HepG2 (cell line): ENCODE data around the gene STAT6. TPM values are rescaled to one million over a fixed set of nuclear protein-coding genes. Genes with fewer than 3 reads are reported as not detected.

ENCODE experiments used
- CHD4 ChIP-seq: fragments of 200-600 bp; sonication (generic); IDR thresholded peaks from 2 replicates; pipeline ENCODE4 v1.7.0; 2017; ENCODE audit warnings: mild to moderate bottlenecking, low read length, borderline replicate concordance
- HNRNPLL ChIP-seq: fragments of 200-400 bp; formaldehyde crosslinking; IDR thresholded peaks from 2 replicates; pipeline ENCODE4 v1.6.1; 2017; ENCODE audit warnings: mild to moderate bottlenecking, low read depth, low read length; ENCODE audit not compliant: poor library complexity, severe bottlenecking
- ISX ChIP-seq: sonication (generic); formaldehyde crosslinking; conservative IDR thresholded peaks from 2 replicates; pipeline ENCODE4 v1.5.0; 2020; ENCODE audit warnings: missing genetic modification reagents
- MYNN ChIP-seq: sonication (generic); formaldehyde crosslinking; IDR thresholded peaks from 2 replicates; pipeline ENCODE4 v1.4.0; 2020; ENCODE audit warnings: mild to moderate bottlenecking, low read depth, missing genetic modification reagents
- NCOR1 ChIP-seq: fragments of 200-600 bp; sonication (generic); IDR thresholded peaks from 2 replicates; pipeline ENCODE4 v1.7.0; 2017; ENCODE audit warnings: antibody characterized with exemption, low read length, borderline replicate concordance
- PHF8 ChIP-seq: sonication (generic); formaldehyde crosslinking; IDR thresholded peaks from 2 replicates; pipeline ENCODE4 v1.5.0; 2020; ENCODE audit warnings: missing genetic modification reagents
- RCOR2 ChIP-seq: IDR thresholded peaks from 2 replicates; pipeline ENCODE4 v1.6.1; 2016; ENCODE audit warnings: missing biosample characterization, missing genetic modification reagents
- STAT6 ChIP-seq: sonication (generic); formaldehyde crosslinking; IDR thresholded peaks from 2 replicates; pipeline ENCODE4 v1.4.0; 2020; ENCODE audit warnings: missing genetic modification reagents, mild to moderate bottlenecking, borderline replicate concordance
- ZBTB37 ChIP-seq: sonication (generic); formaldehyde crosslinking; IDR thresholded peaks from 2 replicates; pipeline ENCODE4 v1.4.0; 2020; ENCODE audit warnings: mild to moderate bottlenecking, missing genetic modification reagents
- ZBTB7A ChIP-seq: sonication (generic); formaldehyde crosslinking; IDR thresholded peaks from 2 replicates; pipeline ENCODE4 v1.8.0; 2022; ENCODE audit warnings: mild to moderate bottlenecking, missing genetic modification reagents
- ZFX ChIP-seq: sonication (generic); formaldehyde crosslinking; IDR thresholded peaks from 2 replicates; pipeline ENCODE4 v1.4.0; 2020; ENCODE audit warnings: mild to moderate bottlenecking, low read depth, missing genetic modification reagents, moderate library complexity
- ZHX2 ChIP-seq, 2 experiments: sonication (generic) in 1 of 2; formaldehyde crosslinking in 1 of 2; IDR thresholded peaks; 2 replicates each; pipeline versions ENCODE4 v1.6.1 to v1.9.0; 2014 to 2022; ENCODE audit warnings: antibody characterized with exemption in 1 of 2, borderline replicate concordance in 1 of 2, inconsistent platforms in 1 of 2, low read depth in 1 of 2, missing genetic modification reagents in 1 of 2
- ZNF512B ChIP-seq: sonication (generic); formaldehyde crosslinking; IDR thresholded peaks from 2 replicates; pipeline ENCODE4 v1.5.1; 2020; ENCODE audit warnings: missing genetic modification reagents, mild to moderate bottlenecking, borderline replicate concordance
- polyA plus RNA-seq, 8 experiments: library from polyadenylated mRNA; depleted of rRNA in 3 of 8; stranded (reverse) in 7 of 8; unstranded in 1 of 8; fragments of >200 nt; fragmentation: Illumina TruSeq in 4 of 8; extraction: Trizol in 4 of 8; gene quantifications; 2 replicates each; pipeline versions ENCODE4 v1.2.1 to v1.2.3, GENCODE V29; 2011 to 2016; ENCODE audit warnings: low read depth in 4 of 8, missing spikeins in 1 of 8, mixed read lengths in 1 of 8; ENCODE audit not compliant: insufficient read depth in 1 of 8
- total RNA-seq, 5 experiments: library from RNA; depleted of rRNA; stranded (reverse); fragments of >200 nt; fragmentation: Illumina TruSeq; extraction: Trizol; gene quantifications; 2 replicates each; pipeline ENCODE4 v1.2.3, GENCODE V29; 2016; ENCODE audit warnings: low read depth in 1 of 5

Gene STAT6
- total and polyA plus RNA-seq, 2 of the 13 experiments (the other 11 are each of a cell fraction or from before 2014, with no cell fraction given): 28.0 to 62.2 TPM

- TF ChIP-seq NCOR1: peak; percentile 46; the same call in 1 of the 2 replicates
- TF ChIP-seq STAT6 (CRISPR knock-in tag): no peak
- no peak; the same call in 1 of the 2 replicates for TF ChIP-seq ZBTB7A (CRISPR knock-in tag)
- no peak for TF ChIP-seq ZBTB37 (CRISPR knock-in tag)
- TF ChIP-seq RCOR2 (CRISPR knock-in tag): no peak
- TF ChIP-seq ZFX (CRISPR knock-in tag): peak; percentile 92
- TF ChIP-seq MYNN: no peak
- peak; percentile 50 for TF ChIP-seq HNRNPLL
- no peak for TF ChIP-seq ZNF512B (CRISPR knock-in tag)
- TF ChIP-seq CHD4: no peak
- peak; percentile 48 for TF ChIP-seq PHF8
- 0 out of 2 replicates have a peak, but pooled peaks have one; percentile 48 for TF ChIP-seq ISX (CRISPR knock-in tag)
- no peak; the same call in 1 of the 2 replicates for TF ChIP-seq ZHX2 (IDR thresholded peaks at IDR 0.05; ENCODE audit: low read depth)
- 0 out of 2 replicates have a peak, but pooled peaks have one; percentile 71 for TF ChIP-seq ZHX2 (CRISPR knock-in tag; IDR thresholded peaks at IDR 0.05; ENCODE audit: borderline replicate concordance)
These were observed 22.6 kb downstream of the STAT6 start, which contains the start of gene NAB2 (continued) for GRCh38 chr12:57088354-57089270.
